Osteoblast (primary cell): ENCODE measurements around the gene STYX. TPM values are rescaled to one million over a fixed set of nuclear protein-coding genes. Genes with fewer than 3 reads are reported as not detected.

ENCODE experiments used
- DNase-seq: peaks from one replicate; pipeline ENCODE4 v3.0.0; 2011; ENCODE audit warnings: low spot score, mixed read lengths; ENCODE audit not compliant: insufficient read length; ENCODE audit errors: missing footprints
- H2AFZ ChIP-seq: 2 replicates; pipeline ENCODE4 v1.6.0; 2011; ENCODE audit warnings: mild to moderate bottlenecking, low read length
- H3K27ac ChIP-seq: 2 replicates; pipeline ENCODE4 v1.5.1; 2011; ENCODE audit warnings: mild to moderate bottlenecking, low read depth, low read length, moderate library complexity
- H3K27me3 ChIP-seq: 2 replicates; pipeline ENCODE4 v1.6.0; 2012; ENCODE audit warnings: mild to moderate bottlenecking, control low read depth, inconsistent platforms, low read length, moderate library complexity; ENCODE audit not compliant: insufficient read depth
- H3K36me3 ChIP-seq: 2 replicates; pipeline ENCODE4 v1.5.1; 2011; ENCODE audit warnings: mild to moderate bottlenecking, low read length, control low read depth, moderate library complexity; ENCODE audit not compliant: insufficient read depth
- H3K4me1 ChIP-seq: 2 replicates; pipeline ENCODE4 v1.5.1; 2011; ENCODE audit warnings: mild to moderate bottlenecking, low read length, control low read depth, moderate library complexity; ENCODE audit not compliant: insufficient read depth
- H3K4me2 ChIP-seq: 2 replicates; pipeline ENCODE4 v1.6.0; 2011; ENCODE audit warnings: mild to moderate bottlenecking, low read length; ENCODE audit not compliant: insufficient read depth
- H3K4me3 ChIP-seq: fragments of 200-600 bp; sonication (generic); 3 replicates; pipeline ENCODE4 v1.5.1; 2012; ENCODE audit warnings: mild to moderate bottlenecking, low read length, inconsistent platforms; ENCODE audit not compliant: insufficient read depth
- H3K79me2 ChIP-seq: 2 replicates; pipeline ENCODE4 v1.6.0; 2012; ENCODE audit warnings: mild to moderate bottlenecking, low read length, control low read depth, inconsistent platforms; ENCODE audit not compliant: insufficient read depth
- H3K9me3 ChIP-seq: 2 replicates; pipeline ENCODE4 v1.5.1; 2011; ENCODE audit warnings: low read depth, low read length, control low read depth
- H4K20me1 ChIP-seq: 2 replicates; pipeline ENCODE4 v1.6.0; 2012; ENCODE audit warnings: mild to moderate bottlenecking, low read length, control low read depth; ENCODE audit not compliant: insufficient read depth
- total RNA-seq: library from RNA; depleted of rRNA; stranded (reverse); fragments of >200 nt; gene quantifications from 2 replicates; pipeline ENCODE4 v1.2.3, GENCODE V29; 2012
- TF ChIP-seq, protein P1 (sequence below): IDR thresholded peaks from 2 replicates; pipeline ENCODE4 v1.5.1; 2011; ENCODE audit warnings: mild to moderate bottlenecking, low read depth, low read length, moderate library complexity; ENCODE audit errors: extremely low read depth

Gene STYX
- total RNA-seq, 1 donor = 29.7 TPM

DNA sequence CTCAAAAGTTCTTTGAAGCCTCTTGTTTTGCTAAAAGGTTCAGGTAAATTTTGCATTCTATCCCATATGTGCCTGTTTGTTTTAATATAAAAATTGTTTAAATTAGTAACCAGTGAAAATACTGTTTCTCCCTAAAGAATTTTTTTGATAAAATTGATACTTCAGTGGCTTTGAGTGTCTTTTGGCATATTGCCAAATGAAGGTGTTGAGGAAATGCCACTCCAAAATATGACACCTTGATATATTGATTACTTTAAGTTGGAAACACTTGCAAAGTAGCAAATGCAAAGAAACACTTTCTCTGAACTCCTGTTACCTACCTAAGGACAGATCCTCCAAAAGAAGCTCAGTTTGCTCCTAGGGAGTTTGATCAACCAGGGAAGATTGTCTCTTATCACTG, 8.4 kb downstream of the STYX start:
- peaks cover 5% of the 10 kb centered on the region for H3K4me1 ChIP-seq
- peak; percentile 4 for DNase-seq
- H4K20me1 ChIP-seq = peaks cover 5% of the 10 kb centered on the region
- H3K27me3 ChIP-seq = no peaks in the 10 kb centered on the region
- H3K4me2 ChIP-seq = no peak overlapping the region
- H3K9me3 ChIP-seq = no peaks in the 10 kb centered on the region
- H3K36me3 ChIP-seq = peaks cover 5% of the 10 kb centered on the region
- TF ChIP-seq, protein P1, sequence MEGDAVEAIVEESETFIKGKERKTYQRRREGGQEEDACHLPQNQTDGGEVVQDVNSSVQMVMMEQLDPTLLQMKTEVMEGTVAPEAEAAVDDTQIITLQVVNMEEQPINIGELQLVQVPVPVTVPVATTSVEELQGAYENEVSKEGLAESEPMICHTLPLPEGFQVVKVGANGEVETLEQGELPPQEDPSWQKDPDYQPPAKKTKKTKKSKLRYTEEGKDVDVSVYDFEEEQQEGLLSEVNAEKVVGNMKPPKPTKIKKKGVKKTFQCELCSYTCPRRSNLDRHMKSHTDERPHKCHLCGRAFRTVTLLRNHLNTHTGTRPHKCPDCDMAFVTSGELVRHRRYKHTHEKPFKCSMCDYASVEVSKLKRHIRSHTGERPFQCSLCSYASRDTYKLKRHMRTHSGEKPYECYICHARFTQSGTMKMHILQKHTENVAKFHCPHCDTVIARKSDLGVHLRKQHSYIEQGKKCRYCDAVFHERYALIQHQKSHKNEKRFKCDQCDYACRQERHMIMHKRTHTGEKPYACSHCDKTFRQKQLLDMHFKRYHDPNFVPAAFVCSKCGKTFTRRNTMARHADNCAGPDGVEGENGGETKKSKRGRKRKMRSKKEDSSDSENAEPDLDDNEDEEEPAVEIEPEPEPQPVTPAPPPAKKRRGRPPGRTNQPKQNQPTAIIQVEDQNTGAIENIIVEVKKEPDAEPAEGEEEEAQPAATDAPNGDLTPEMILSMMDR = no peak
- H2AFZ ChIP-seq = no peak overlapping the region
- no peak overlapping the region for H3K4me3 ChIP-seq
- peaks cover 69% of the 10 kb centered on the region for H3K79me2 ChIP-seq
- no peak overlapping the region for H3K27ac ChIP-seq

DNA sequence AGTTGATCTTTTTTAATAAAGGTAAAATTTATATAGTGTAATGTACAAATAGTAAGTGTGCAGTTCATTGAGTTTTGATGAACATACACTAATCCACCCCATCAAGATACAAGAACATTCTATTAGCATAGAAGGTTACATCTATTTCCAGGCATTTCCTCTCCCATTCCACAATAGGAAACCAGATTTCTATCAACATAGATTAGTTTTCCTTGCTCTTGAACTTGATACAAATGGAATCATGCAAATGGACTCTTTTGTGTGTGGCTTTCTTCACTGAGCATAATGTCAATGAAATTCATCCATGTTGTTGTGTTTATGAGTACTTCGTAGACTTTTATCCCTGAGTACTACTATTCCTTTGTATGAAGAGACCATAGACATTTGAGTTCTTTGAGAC, 10.8 kb downstream of the STYX start:
- Histone ChIP-seq H3K36me3 (peaks cover 4% of the 10 kb centered on the region), H2AFZ (no peak overlapping the region), H3K9me3 (no peaks in the 10 kb centered on the region), H3K4me3 (no peak overlapping the region), H3K79me2 (peaks cover 63% of the 10 kb centered on the region), H3K27ac (no peak overlapping the region), H4K20me1 (no peaks in the 10 kb centered on the region), H3K27me3 (no peaks in the 10 kb centered on the region), H3K4me1 (peaks cover 5% of the 10 kb centered on the region), H3K4me2 (no peak overlapping the region)
- no peak for DNase-seq
- TF ChIP-seq, protein P1 = no peak

DNA sequence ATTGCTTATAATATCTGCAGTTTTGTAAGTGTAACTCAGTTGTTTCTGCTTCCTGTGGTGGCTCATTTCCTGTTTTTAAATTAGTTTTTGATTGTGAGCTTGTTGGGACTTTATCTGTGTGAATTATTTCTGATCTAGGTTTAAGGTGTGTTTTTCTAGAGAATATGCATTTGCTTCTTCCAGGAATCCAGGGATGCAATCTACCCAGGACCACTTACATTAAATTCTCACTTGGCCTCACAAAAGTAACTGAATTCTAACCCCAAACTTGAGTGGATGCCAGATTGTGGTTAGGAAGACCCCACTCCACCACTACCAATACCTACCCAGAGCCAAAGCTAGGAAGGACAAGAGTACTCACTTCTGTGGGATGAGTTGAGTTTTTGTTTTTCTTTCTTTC, 11.9 kb downstream of the STYX start:
- Histone ChIP-seq H3K79me2 (peaks cover 52% of the 10 kb centered on the region), H2AFZ (peak overlapping the region; percentile 66), H3K4me2 (peak overlapping the region; percentile 66)

DNA sequence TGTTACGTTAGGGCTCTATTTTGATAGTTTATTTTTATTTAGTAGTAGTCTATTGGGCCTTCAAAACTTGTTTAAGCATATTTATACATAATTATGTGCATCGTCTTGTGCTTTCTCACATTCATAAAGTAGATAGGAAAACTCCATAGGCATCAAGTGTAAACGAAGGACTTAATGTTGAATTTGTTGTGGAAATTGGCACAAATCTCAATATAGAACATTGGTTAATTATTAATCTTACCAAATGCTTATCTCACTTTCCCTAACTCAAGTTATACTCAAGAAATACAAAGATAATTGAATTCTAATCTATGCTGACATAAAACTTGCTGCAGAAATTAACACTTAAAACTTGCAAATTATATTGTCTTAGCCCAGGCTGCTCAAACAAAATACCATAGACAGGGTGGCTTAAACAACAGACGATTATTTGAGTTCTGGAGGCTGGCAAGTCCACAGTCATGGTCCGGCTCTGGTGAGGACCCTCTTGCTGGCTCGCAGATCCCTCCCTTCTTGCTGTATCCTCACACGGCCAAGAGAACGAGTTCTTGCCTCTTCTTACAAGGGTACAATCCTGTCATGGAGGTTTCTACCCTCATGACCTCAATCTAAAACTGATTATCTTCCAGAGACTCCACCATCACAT, 18.8 kb downstream of the STYX start:
- Histone ChIP-seq H3K4me3 (no peak overlapping the region), H3K9me3 (no peaks in the 10 kb centered on the region), H3K4me1 (no peaks in the 10 kb centered on the region), H3K27me3 (no peaks in the 10 kb centered on the region), H3K27ac (no peak overlapping the region), H4K20me1 (no peaks in the 10 kb centered on the region), H2AFZ (no peak overlapping the region), H3K36me3 (peaks cover 35% of the 10 kb centered on the region), H3K4me2 (no peak overlapping the region), H3K79me2 (peaks cover 11% of the 10 kb centered on the region)
- TF ChIP-seq, protein P1 = no peak
- no peak for DNase-seq

More for the DNA sequence above, 11.9 kb downstream of the STYX start:
- H4K20me1 ChIP-seq = no peaks in the 10 kb centered on the region
- no peaks in the 10 kb centered on the region for H3K27me3 ChIP-seq
- DNase-seq = peak; percentile 0
- peaks cover 5% of the 10 kb centered on the region for H3K4me1 ChIP-seq
- TF ChIP-seq, protein P1 = no peak
- peak overlapping the region; percentile 62 for H3K27ac ChIP-seq
- H3K9me3 ChIP-seq = no peaks in the 10 kb centered on the region
- peaks cover 5% of the 10 kb centered on the region for H3K36me3 ChIP-seq
- peak overlapping the region; percentile 7 for H3K4me3 ChIP-seq
